GM19438 (cell line): ENCODE measurements around the gene SLC27A3.

Source experiments
- ATAC-seq: cut with Tn5 transposase; IDR thresholded peaks from one replicate; pipeline ENCODE4 v1.9.1; 2021; ENCODE audit warnings: low read depth; ENCODE audit not compliant: unreplicated experiment

Gene SLC27A3

GRCh38 chr1:153774780-153775457 is at the start of gene SLC27A3:
SLC27A3 (plus strand) TSS chr1:153775407; CDS start chr1:153775498, 91 bp downstream.
- peak; percentile 29 for ATAC-seq

GRCh38 chr1:153727463-153728304 is 47.5 kb upstream of the SLC27A3 start, which contains the start of gene INTS3:
INTS3 (plus strand) TSS chr1:153728050; CDS start chr1:153728635, 585 bp downstream.
- ATAC-seq, result peak; percentile 95

- no peak for ATAC-seq
Measured at GRCh38 chr1:153728305-153729066, 46.7 kb upstream of the SLC27A3 start.

GRCh38 chr1:153730468-153730988 is 44.7 kb upstream of the SLC27A3 start:
- ATAC-seq, result no peak

GRCh38 chr1:153733970-153734369 is 41.2 kb upstream of the SLC27A3 start:
- ATAC-seq, result no peak

GRCh38 chr1:153734396-153735089 is 40.7 kb upstream of the SLC27A3 start:
- ATAC-seq, result peak; percentile 43

- ATAC-seq, result no peak
Measured at GRCh38 chr1:153735090-153735420, 40.2 kb upstream of the SLC27A3 start.

- ATAC-seq, result no peak
Measured at GRCh38 chr1:153741986-153742385, 33.2 kb upstream of the SLC27A3 start.

- ATAC-seq, result no peak
Measured at GRCh38 chr1:153742411-153743142, 32.6 kb upstream of the SLC27A3 start.

GRCh38 chr1:153745417-153745816 is 29.8 kb upstream of the SLC27A3 start:
- ATAC-seq, result no peak

GRCh38 chr1:153746174-153746573 is 29.0 kb upstream of the SLC27A3 start:
- no peak for ATAC-seq

GRCh38 chr1:153748903-153749302 is 26.3 kb upstream of the SLC27A3 start:
- no peak for ATAC-seq

GRCh38 chr1:153749408-153750005 is 25.7 kb upstream of the SLC27A3 start:
- ATAC-seq, result peak; percentile 66

GRCh38 chr1:153750026-153750995 is 24.9 kb upstream of the SLC27A3 start:
- ATAC-seq, result no peak

- no peak for ATAC-seq
Measured at GRCh38 chr1:153752072-153752471, 23.1 kb upstream of the SLC27A3 start.

- no peak for ATAC-seq
Measured at GRCh38 chr1:153752571-153753195, 22.5 kb upstream of the SLC27A3 start.

- no peak for ATAC-seq
Measured at GRCh38 chr1:153754266-153754665, 20.9 kb upstream of the SLC27A3 start.

GRCh38 chr1:153760440-153760839 is 14.8 kb upstream of the SLC27A3 start:
- no peak for ATAC-seq
